ENCODE measurements around the gene CNOT4.
"Not testable (repeated sequence)": the region's sequence is repeated elsewhere in the genome, so short reads cannot be mapped to it uniquely, and the experiment has no call there.

CNOT4 gene

GRCh38 chr7:135512135-135512887, 2.4 kb upstream of the CNOT4 start:
- DNase-seq, result no peak

GRCh38 chr7:135510592-135511183, 786 bp upstream of the CNOT4 start:
- no peak for DNase-seq

GRCh38 chr7:135509589-135509838, 388 bp downstream of the CNOT4 start:
- DNase-seq, result no peak

GRCh38 chr7:135508883-135509588, 866 bp downstream of the CNOT4 start:
- DNase-seq, result peak; percentile 1

GRCh38 chr7:135501402-135501801, 8.5 kb downstream of the CNOT4 start:
- no peak for DNase-seq

GRCh38 chr7:135499818-135500217, 10.1 kb downstream of the CNOT4 start:
- DNase-seq, result no peak

- not testable (repeated sequence) for DNase-seq
Measured at GRCh38 chr7:135497161-135497560, 12.7 kb downstream of the CNOT4 start.

- DNase-seq, result no peak
Measured at GRCh38 chr7:135493362-135493761, 16.5 kb downstream of the CNOT4 start.

- DNase-seq, result no peak
Measured at GRCh38 chr7:135492151-135492550, 17.8 kb downstream of the CNOT4 start.

GRCh38 chr7:135490783-135491182, 19.1 kb downstream of the CNOT4 start:
- no peak for DNase-seq

- no peak for DNase-seq
Measured at GRCh38 chr7:135489791-135490190, 20.1 kb downstream of the CNOT4 start.

- no peak for DNase-seq
Measured at GRCh38 chr7:135486261-135486920, 23.5 kb downstream of the CNOT4 start.

- no peak for DNase-seq
Measured at GRCh38 chr7:135481598-135481979, 28.3 kb downstream of the CNOT4 start.

- no peak for DNase-seq
Measured at GRCh38 chr7:135480966-135481597, 28.8 kb downstream of the CNOT4 start.

GRCh38 chr7:135475521-135475920, 34.4 kb downstream of the CNOT4 start:
- DNase-seq, result no peak

GRCh38 chr7:135469705-135470104, 40.2 kb downstream of the CNOT4 start:
- not testable (repeated sequence) for DNase-seq

GRCh38 chr7:135467207-135467711, 42.6 kb downstream of the CNOT4 start:
- DNase-seq, result no peak

- no peak for DNase-seq
Measured at GRCh38 chr7:135466442-135467206, 43.3 kb downstream of the CNOT4 start.

- DNase-seq, result no peak
Measured at GRCh38 chr7:135463908-135464307, 46.0 kb downstream of the CNOT4 start.

GRCh38 chr7:135459951-135460567, 49.8 kb downstream of the CNOT4 start:
- no peak for DNase-seq

- no peak for DNase-seq
Measured at GRCh38 chr7:135459076-135459475, 50.8 kb downstream of the CNOT4 start.

GRCh38 chr7:135454060-135454459, 55.8 kb downstream of the CNOT4 start:
- DNase-seq, result no peak
